AG04450 (cell line): ENCODE results near the gene P2RY6. TPM values are rescaled to one million over a fixed set of nuclear protein-coding genes. Genes with fewer than 3 reads are reported as not detected.

Experiments used
- CTCF ChIA-PET: fragments of 300-600, 350-600 bp; formaldehyde crosslinking; extraction: SDS; loops from one replicate; lab custom pipeline; 2022; ENCODE audit warnings: antibody characterized with exemption, inconsistent platforms; lab: Charles Lee
- POLR2A ChIA-PET: fragments of 350-600 bp; formaldehyde crosslinking; extraction: SDS; loops from one replicate; lab custom pipeline; 2021; ENCODE audit warnings: antibody characterized with exemption, inconsistent platforms; lab: Yijun Ruan, JAX
- DNase-seq: peaks from one replicate; pipeline ENCODE4 v3.0.0-alpha.2; 2011; ENCODE audit warnings: low read depth, low spot score
- H3K27ac ChIP-seq: one replicate; pipeline ENCODE4 v1.5.1; 2012; ENCODE audit warnings: low read depth, low read length, control low read depth
- H3K27me3 ChIP-seq: one replicate; pipeline ENCODE4 v1.6.0; 2012; ENCODE audit warnings: low read length; ENCODE audit not compliant: control insufficient read depth, insufficient read depth
- H3K4me3 ChIP-seq: 2 replicates; pipeline ENCODE4 v1.5.1; 2011; ENCODE audit warnings: mild to moderate bottlenecking, low read depth, low read length, control low read depth
- H3K9me3 ChIP-seq: 2 replicates; pipeline ENCODE4 v1.5.1; 2012; ENCODE audit warnings: low read length; ENCODE audit not compliant: control insufficient read depth, insufficient read depth
- polyA plus RNA-seq: library from polyadenylated mRNA; depleted of rRNA; stranded (reverse); fragments of >200 nt; gene quantifications from 2 replicates; pipeline ENCODE4 v1.2.3, GENCODE V29; 2011
- TF ChIP-seq, protein P1 (sequence below): IDR thresholded peaks from 2 replicates; pipeline ENCODE4 v1.5.1; 2011; ENCODE audit warnings: low read depth, low read length, control low read depth, inconsistent platforms

Gene P2RY6
- polyA plus RNA-seq, 1 experiment: not detected

DNA sequence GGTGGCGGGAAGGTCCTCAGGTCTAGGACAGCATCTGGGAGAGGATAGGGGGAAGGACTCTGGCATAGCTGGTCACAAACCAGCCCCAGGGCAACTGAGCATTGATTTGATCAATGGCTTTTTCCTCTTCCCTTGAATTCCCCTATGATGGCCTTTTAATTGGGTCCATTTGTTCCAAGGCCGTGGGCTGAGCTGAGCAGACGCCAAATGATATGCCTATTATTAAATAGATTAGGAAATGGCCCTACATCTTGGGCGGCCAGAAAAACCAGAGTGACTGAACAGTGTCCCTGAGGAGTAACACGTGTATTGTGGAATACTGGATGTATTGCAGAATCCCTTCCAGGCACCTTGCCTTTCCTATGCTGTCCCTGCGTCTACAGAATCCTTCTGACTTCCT is 26.7 kb upstream of the P2RY6 start:
- no peaks in the 10 kb centered on the region for H3K9me3 ChIP-seq
- no peaks in the 10 kb centered on the region for H3K27me3 ChIP-seq
- TF ChIP-seq, protein P1, sequence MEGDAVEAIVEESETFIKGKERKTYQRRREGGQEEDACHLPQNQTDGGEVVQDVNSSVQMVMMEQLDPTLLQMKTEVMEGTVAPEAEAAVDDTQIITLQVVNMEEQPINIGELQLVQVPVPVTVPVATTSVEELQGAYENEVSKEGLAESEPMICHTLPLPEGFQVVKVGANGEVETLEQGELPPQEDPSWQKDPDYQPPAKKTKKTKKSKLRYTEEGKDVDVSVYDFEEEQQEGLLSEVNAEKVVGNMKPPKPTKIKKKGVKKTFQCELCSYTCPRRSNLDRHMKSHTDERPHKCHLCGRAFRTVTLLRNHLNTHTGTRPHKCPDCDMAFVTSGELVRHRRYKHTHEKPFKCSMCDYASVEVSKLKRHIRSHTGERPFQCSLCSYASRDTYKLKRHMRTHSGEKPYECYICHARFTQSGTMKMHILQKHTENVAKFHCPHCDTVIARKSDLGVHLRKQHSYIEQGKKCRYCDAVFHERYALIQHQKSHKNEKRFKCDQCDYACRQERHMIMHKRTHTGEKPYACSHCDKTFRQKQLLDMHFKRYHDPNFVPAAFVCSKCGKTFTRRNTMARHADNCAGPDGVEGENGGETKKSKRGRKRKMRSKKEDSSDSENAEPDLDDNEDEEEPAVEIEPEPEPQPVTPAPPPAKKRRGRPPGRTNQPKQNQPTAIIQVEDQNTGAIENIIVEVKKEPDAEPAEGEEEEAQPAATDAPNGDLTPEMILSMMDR: no peak
- H3K27ac ChIP-seq: no peak overlapping the region
- ChIA-PET POLR2A (no interaction called here), CTCF (interaction anchor here (0.6 to 1.9 kb wide), 6 partner anchors 44 to 578 kb away, joined by 3 to 5 read pairs (median 4); no protein-coding TSS in a partner anchor)
- no peak overlapping the region for H3K4me3 ChIP-seq
- no peak for DNase-seq

GRCh38 chr11:73246303-73246702 is 25.8 kb upstream of the P2RY6 start:
- CTCF ChIA-PET: interaction anchor here (0.5 to 1.0 kb wide), 3 partner anchors 27 to 49 kb away, joined by 3 read pairs; no protein-coding TSS in a partner anchor
- TF ChIP-seq, protein P1: no peak
- Histone ChIP-seq H3K9me3 (no peaks in the 10 kb centered on the region), H3K27me3 (no peaks in the 10 kb centered on the region), H3K27ac (no peak overlapping the region), H3K4me3 (no peak overlapping the region)
- POLR2A ChIA-PET: no interaction called here
- DNase-seq: no peak

DNA sequence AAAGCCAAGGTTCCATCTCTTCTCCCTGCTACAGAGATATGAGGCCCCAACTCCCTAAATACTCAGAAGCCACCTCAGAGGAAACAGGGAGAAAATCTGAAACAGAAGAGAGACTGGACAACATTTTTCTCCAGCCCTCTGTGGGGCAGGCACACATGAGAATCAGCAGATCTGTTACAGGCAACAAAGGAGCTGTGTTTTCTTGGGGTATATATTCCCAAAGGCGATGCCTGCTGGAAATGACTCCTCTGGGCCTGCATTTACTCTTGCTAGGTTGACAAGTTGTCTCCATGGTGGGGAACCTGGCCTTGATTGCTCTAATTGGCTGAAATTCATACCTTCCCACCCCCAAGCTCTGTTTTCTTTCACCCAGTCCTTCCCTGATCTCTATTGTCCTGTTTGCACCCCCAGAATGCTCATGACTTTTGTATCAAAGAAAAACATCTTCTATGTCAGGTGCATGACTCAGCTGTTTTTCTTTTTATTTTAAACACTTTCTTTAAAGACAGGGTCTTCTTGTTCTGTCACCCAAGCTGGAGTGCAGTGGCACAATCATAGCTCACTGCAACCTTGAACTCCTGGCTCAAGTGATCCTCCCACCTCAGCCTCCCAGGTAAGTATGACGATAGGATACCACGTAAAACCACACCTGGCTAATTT is 23.5 kb upstream of the P2RY6 start:
- POLR2A ChIA-PET: no interaction called here
- CTCF ChIA-PET: interaction anchor here (1.6 kb wide), 1 partner anchor 41 kb away, joined by 5 read pairs; no protein-coding TSS in a partner anchor
- TF ChIP-seq, protein P1: no peak
- H3K27ac ChIP-seq: no peak overlapping the region
- H3K9me3 ChIP-seq: no peaks in the 10 kb centered on the region
- DNase-seq: no peak
- no peaks in the 10 kb centered on the region for H3K27me3 ChIP-seq
- H3K4me3 ChIP-seq: no peak overlapping the region

DNA sequence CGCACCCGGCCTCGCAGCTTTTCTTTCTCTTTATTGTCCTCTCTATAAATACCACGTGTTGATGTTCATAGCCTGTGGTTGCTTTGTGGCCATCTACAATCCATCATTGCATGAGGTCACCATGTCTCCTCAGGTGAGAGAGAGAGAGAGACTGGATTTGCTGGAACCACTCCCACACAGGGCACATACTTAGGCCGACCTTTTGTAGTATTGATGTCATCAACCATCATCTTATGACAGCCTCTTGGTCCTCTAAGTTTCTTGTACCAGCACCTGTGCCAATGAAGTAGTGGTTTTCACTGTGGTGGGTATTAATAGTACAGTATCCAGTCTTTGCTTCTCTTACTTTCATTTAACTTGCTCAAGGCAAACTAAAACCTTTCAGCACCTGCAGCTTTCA is 22.8 kb upstream of the P2RY6 start:
- POLR2A ChIA-PET: no interaction called here
- CTCF ChIA-PET: interaction anchor here (1.6 kb wide), 1 partner anchor 40 kb away, joined by 5 read pairs; no protein-coding TSS in a partner anchor
- Histone ChIP-seq H3K27ac (no peak overlapping the region), H3K9me3 (no peaks in the 10 kb centered on the region), H3K4me3 (no peak overlapping the region), H3K27me3 (no peaks in the 10 kb centered on the region)
- no peak for DNase-seq
- TF ChIP-seq, protein P1: no peak

DNA sequence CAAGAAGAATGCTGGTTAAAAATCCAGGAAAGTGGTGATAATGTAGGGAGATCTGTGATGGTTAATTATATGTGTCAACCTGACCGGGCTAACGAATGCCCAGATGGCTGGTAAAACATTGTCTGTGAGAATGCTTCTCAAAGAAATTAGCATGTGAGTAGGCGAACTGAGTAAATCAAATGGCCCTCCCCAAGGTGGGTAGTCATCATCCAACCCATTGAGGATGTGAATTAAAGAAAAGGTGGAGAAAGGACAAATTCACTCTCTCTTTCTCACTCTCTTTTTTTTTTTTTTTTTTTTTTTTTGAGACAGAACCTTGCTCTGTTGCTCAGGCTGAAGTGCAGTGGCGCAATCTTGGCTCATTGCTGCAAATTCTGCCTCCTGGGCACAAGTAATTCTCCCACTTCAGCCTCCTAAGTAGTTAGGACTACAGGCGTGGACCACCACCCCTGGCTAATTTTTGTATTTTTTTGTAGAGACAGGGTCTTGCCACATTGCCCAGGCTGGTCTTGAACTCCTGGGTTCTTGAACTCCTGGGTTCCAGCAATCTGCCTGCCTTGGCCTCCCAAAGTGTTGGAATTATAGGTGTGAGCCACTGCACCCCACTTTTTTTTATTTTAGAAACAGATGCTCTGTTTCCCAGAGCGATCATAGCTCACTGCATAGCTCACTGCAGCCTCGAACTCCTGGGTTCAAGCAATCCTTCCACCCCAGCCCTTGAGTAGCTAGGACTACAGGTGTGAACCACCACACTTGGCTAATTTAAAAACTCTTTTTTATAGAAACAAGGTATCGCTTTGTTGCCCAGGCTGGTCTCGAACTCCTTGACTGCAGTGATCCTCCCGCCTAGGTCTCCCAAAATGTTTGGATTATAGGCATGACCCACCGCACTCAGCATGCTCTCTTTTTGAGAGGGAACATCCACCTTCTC is 22.0 kb upstream of the P2RY6 start:
- POLR2A ChIA-PET: no interaction called here
- TF ChIP-seq, protein P1: no peak
- DNase-seq: no peak
- Histone ChIP-seq H3K4me3 (no peak overlapping the region), H3K27ac (no peak overlapping the region), H3K9me3 (no peaks in the 10 kb centered on the region), H3K27me3 (no peaks in the 10 kb centered on the region)
- CTCF ChIA-PET: no interaction called here
